HCT116 (cell line): ENCODE results near the gene HDAC8. TPM values are rescaled to one million over a fixed set of nuclear protein-coding genes. Genes with fewer than 3 reads are reported as not detected.

Experiments
- ATAC-seq: fragments of 200-7000 bp; cut with Tn5 transposase; 2 replicates; pipeline ENCODE4 v1.9.1; 2020; ENCODE audit warnings: mild to moderate bottlenecking, moderate library complexity
- BruUV-seq: library from RNA; stranded (reverse); fragments of 400-500 nt; replicated peaks from 2 replicates; lab custom pipeline; 2021; lab: Mats Ljungman, UMichigan
- CTCF ChIA-PET: fragments of 300-600 bp; sonication (Branson Sonifier 250); formaldehyde crosslinking; loops from one replicate; lab custom pipeline; 2021; ENCODE audit warnings: antibody characterized with exemption; lab: Charles Lee
- POLR2A ChIA-PET: fragments of 300-600, 350-600 bp; sonication (Branson Sonifier 250); formaldehyde crosslinking; loops from one replicate; lab custom pipeline; 2021; ENCODE audit warnings: antibody characterized with exemption; lab: Charles Lee
- RAD21 ChIA-PET, 2 experiments: fragments of 300-600 bp; sonication (Branson Sonifier 250); formaldehyde crosslinking; loops; one replicate each; lab custom pipeline; 2023; ENCODE audit warnings: low total read pairs in 2 of 2; ENCODE audit not compliant: uncharacterized antibody in 2 of 2, unreplicated experiment in 2 of 2, low non-redundant PET in 1 of 2; lab: Charles Lee
- DNase-seq: peaks from one replicate; pipeline ENCODE4 v3.0.0-alpha.2; 2010; ENCODE audit warnings: low read depth, low spot score
- H2AFZ ChIP-seq: fragments of 200-600 bp; shearing (Covaris generic), sonication (generic); 2 replicates; pipeline ENCODE4 v1.6.1; 2017; ENCODE audit warnings: low read depth, mixed run types, mixed read lengths, antibody characterized with exemption, low read length; ENCODE audit not compliant: poor library complexity, severe bottlenecking
- H3K27ac ChIP-seq: 2 replicates; pipeline ENCODE4 v1.5.1; 2012; ENCODE audit warnings: low read depth, low read length
- H3K27me3 ChIP-seq: fragments of 200-600 bp; sonication (generic); 2 replicates; pipeline ENCODE4 v1.6.1; 2016; ENCODE audit warnings: mixed run types, low read length, mixed read lengths; ENCODE audit not compliant: insufficient read depth
- H3K36me3 ChIP-seq, 2 experiments: fragments of 200-500 bp in 1 of 2; fragments of 200-600 bp in 1 of 2; sonication (Bioruptor generic) in 1 of 2; sonication (generic) in 1 of 2; 2 replicates each; pipeline versions ENCODE4 v1.5.1 to v1.6.1; 2014 to 2016; ENCODE audit warnings: low read length in 2 of 2, inconsistent platforms in 1 of 2, mixed read lengths in 1 of 2, mixed run types in 1 of 2; ENCODE audit not compliant: insufficient read depth in 2 of 2, control insufficient read depth in 1 of 2
- H3K4me1 ChIP-seq, 2 experiments: fragments of 200-600 bp in 1 of 2; sonication (generic) in 1 of 2; 2 replicates each; pipeline versions ENCODE4 v1.5.1 to v1.6.1; 2012 to 2017; ENCODE audit warnings: low read length in 2 of 2, inconsistent platforms in 1 of 2, mild to moderate bottlenecking in 1 of 2, mixed read lengths in 1 of 2, mixed run types in 1 of 2, moderate library complexity in 1 of 2; ENCODE audit not compliant: insufficient read depth in 2 of 2, control insufficient read depth in 1 of 2
- H3K4me2 ChIP-seq: fragments of 200-600 bp; sonication (generic); 2 replicates; pipeline ENCODE4 v1.6.1; 2017; ENCODE audit warnings: mixed run types, low read length, mixed read lengths
- H3K4me3 ChIP-seq, 2 experiments: fragments of 200-600 bp in 1 of 2; sonication (generic) in 1 of 2; replicated peaks in 1 of 2; 2 replicates each; pipeline ENCODE4 v1.5.1; 2011 to 2016; ENCODE audit warnings: low read length in 2 of 2, control low read depth in 1 of 2, low read depth in 1 of 2, mild to moderate bottlenecking in 1 of 2, mixed read lengths in 1 of 2, mixed run types in 1 of 2
- H3K79me2 ChIP-seq: fragments of 200-600 bp; sonication (generic); 2 replicates; pipeline ENCODE4 v1.6.1; 2017; ENCODE audit warnings: mild to moderate bottlenecking, mixed run types, low read length, moderate library complexity, mixed read lengths; ENCODE audit not compliant: insufficient read depth
- H3K9ac ChIP-seq: fragments of 200-600 bp; sonication (generic); 2 replicates; pipeline ENCODE4 v1.6.1; 2016; ENCODE audit warnings: low read length, mixed read lengths
- H3K9me2 ChIP-seq: fragments of 200-600 bp; sonication (generic), shearing (Covaris generic); 2 replicates; pipeline ENCODE4 v1.6.1; 2017; ENCODE audit warnings: mixed run types, mild to moderate bottlenecking, moderate library complexity; ENCODE audit not compliant: insufficient read depth
- H3K9me3 ChIP-seq, 2 experiments: fragments of 200-500 bp in 1 of 2; fragments of 200-600 bp in 1 of 2; sonication (Bioruptor generic) in 1 of 2; sonication (generic) in 1 of 2; 2 replicates each; pipeline ENCODE4 v1.6.1; 2014 to 2017; ENCODE audit warnings: low read length in 2 of 2, mixed read lengths in 2 of 2, inconsistent platforms in 1 of 2, low read depth in 1 of 2, mild to moderate bottlenecking in 1 of 2, mixed run types in 1 of 2, moderate library complexity in 1 of 2; ENCODE audit not compliant: control insufficient read depth in 1 of 2, insufficient read depth in 1 of 2
- H4K20me1 ChIP-seq: fragments of 200-600 bp; sonication (generic), shearing (Covaris generic); 2 replicates; pipeline ENCODE4 v1.6.1; 2017; ENCODE audit warnings: mixed run types, mild to moderate bottlenecking, moderate library complexity; ENCODE audit not compliant: insufficient read depth
- CEBPB ChIP-seq: IDR thresholded peaks from 2 replicates; pipeline ENCODE4 v1.6.1; 2012; ENCODE audit warnings: low read depth
- ELF1 ChIP-seq: IDR thresholded peaks from 2 replicates; pipeline ENCODE4 v1.6.1; 2012; ENCODE audit warnings: low read depth, borderline replicate concordance
- EZH2 ChIP-seq: fragments of 200-600 bp; sonication (generic); IDR thresholded peaks from 2 replicates; pipeline ENCODE4 v1.6.1; 2017; ENCODE audit warnings: antibody characterized with exemption, mixed run types
- JUND ChIP-seq: IDR thresholded peaks from 2 replicates; pipeline ENCODE4 v1.6.1; 2012
- MAX ChIP-seq: IDR thresholded peaks from 2 replicates; pipeline ENCODE4 v1.6.1; 2012
- RAD21 ChIP-seq: IDR thresholded peaks from 2 replicates; pipeline ENCODE4 v1.6.1; 2012; ENCODE audit warnings: low read depth, mild to moderate bottlenecking
- SIN3A ChIP-seq: IDR thresholded peaks from 2 replicates; pipeline ENCODE4 v1.6.1; 2012; ENCODE audit warnings: low read depth
- SRF ChIP-seq: IDR thresholded peaks from 2 replicates; pipeline ENCODE4 v1.6.1; 2012; ENCODE audit warnings: low read depth
- YY1 ChIP-seq: IDR thresholded peaks from 2 replicates; pipeline ENCODE4 v1.6.1; 2011; ENCODE audit warnings: low read length, low read depth, moderate library complexity, mild to moderate bottlenecking; ENCODE audit not compliant: insufficient replicate concordance; ENCODE audit errors: extremely low read depth
- ZFX ChIP-seq: fragments of 450-650 bp; IDR thresholded peaks from 2 replicates; pipeline ENCODE4 v1.6.1; 2017
- ZNF274 ChIP-seq: fragments of 200-500 bp; sonication (Bioruptor generic); IDR thresholded peaks from 2 replicates; pipeline ENCODE4 v1.6.1; 2014; ENCODE audit warnings: mild to moderate bottlenecking, low read depth, low read length, inconsistent platforms
- intact Hi-C: fragments of 100-400 bp; cut with micrococcal nuclease; formaldehyde crosslinking; loops from 2 replicates; pipeline ENCODE4 v1.10.0; 2022
- total RNA-seq: library from RNA; stranded (reverse); gene quantifications from one replicate; pipeline ENCODE4 v1.2.1, GENCODE V29; 2021; ENCODE audit not compliant: unreplicated experiment
- TF ChIP-seq, protein P1 (sequence below): IDR thresholded peaks from 2 replicates; pipeline ENCODE4 v1.6.1; 2011; ENCODE audit warnings: mild to moderate bottlenecking, low read length, moderate library complexity; ENCODE audit not compliant: insufficient replicate concordance; ENCODE audit errors: extremely low read depth
- TF ChIP-seq, protein P2 (sequence below), 3 experiments: fragments of 200-600 bp in 1 of 3; sonication (generic) in 1 of 3; IDR thresholded peaks in 2 of 3; conservative IDR thresholded peaks in 1 of 3; 2 replicates each; pipeline ENCODE4 v1.5.1; 2012 to 2017; ENCODE audit warnings: low read depth in 2 of 3, low read length in 2 of 3, antibody characterized with exemption in 1 of 3, borderline replicate concordance in 1 of 3, control low read depth in 1 of 3, mild to moderate bottlenecking in 1 of 3, mixed read lengths in 1 of 3, mixed run types in 1 of 3, moderate library complexity in 1 of 3; ENCODE audit not compliant: insufficient read depth in 1 of 3

HDAC8 gene
- total RNA-seq, 1 experiment from 2014 or later: 24.1 TPM

DNA sequence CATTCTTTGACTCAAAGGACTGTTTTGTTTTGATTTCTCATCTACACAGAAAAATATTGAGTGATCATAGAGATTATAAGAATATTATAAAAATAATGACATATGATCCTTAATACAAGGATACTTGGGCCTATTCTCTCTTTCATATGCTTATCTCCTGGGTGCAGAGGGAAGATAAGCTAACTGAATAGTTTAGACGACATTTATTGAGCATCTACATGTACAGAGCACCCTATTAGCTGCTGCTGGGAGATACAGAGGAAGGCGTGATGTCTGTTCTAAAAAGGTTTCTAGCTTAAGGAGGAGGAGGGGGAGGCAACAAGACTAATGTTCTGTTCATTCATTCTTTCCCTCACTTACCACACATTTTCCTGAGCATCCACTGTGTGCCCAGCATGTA lies 106.8 kb downstream of the HDAC8 start:
- Histone ChIP-seq H3K9me3 (no peaks in the 10 kb centered on the region), H3K9me2 (no peaks in the 10 kb centered on the region), H3K27ac (no peak overlapping the region), H3K9ac (no peak overlapping the region), H4K20me1 (no peaks in the 10 kb centered on the region), H3K4me2 (no peak overlapping the region), H3K79me2 (no peaks in the 10 kb centered on the region), H3K4me3 (no peak overlapping the region), H3K36me3 (no peaks in the 10 kb centered on the region; a peak in 1 of 4 replicates), H3K27me3 (no peaks in the 10 kb centered on the region), H3K4me1 (no peaks in the 10 kb centered on the region), H2AFZ (no peak overlapping the region)
- no TSS peak for BruUV-seq
- no peak for TF ChIP-seq ZNF274
- no peak for TF ChIP-seq YY1
- TF ChIP-seq ZFX: no peak
- DNase-seq (no peak), ATAC-seq (no peak)
- intact Hi-C loops: no loop called here
- RAD21 ChIA-PET: no interaction called here
- CTCF ChIA-PET: no interaction called here
- POLR2A ChIA-PET: no interaction called here

DNA sequence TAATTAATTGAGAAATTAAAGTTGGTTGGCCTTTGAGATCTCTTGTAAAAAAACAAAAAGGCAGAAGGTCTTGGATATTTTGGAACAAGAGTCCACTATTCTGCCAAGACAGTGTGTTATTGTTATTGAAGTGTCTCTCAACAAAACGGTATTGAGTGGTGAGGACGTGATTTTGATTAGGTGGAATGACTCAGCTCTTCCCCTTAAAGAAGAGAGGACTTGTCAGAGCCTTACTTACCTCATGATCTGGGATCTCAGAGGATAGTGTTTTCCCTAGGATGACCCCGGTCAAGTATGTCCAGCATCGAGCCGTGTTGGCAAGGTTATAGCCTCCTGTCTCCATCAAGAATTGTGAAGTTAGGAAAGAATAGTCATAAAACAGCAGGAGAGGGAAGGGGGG lies 110.9 kb downstream of the HDAC8 start:
- H3K9me2 ChIP-seq: no peaks in the 10 kb centered on the region
- intact Hi-C loops: no loop called here

More for the DNA sequence above, 110.9 kb downstream of the HDAC8 start:
- ATAC-seq: no peak
- Histone ChIP-seq H4K20me1 (no peaks in the 10 kb centered on the region), H3K36me3 (no peaks in the 10 kb centered on the region; a peak in 1 of 4 replicates), H3K4me3 (no peak overlapping the region), H3K79me2 (no peaks in the 10 kb centered on the region), H3K9ac (no peak overlapping the region), H3K4me2 (no peak overlapping the region), H2AFZ (no peak overlapping the region), H3K9me3 (no peaks in the 10 kb centered on the region), H3K27ac (no peak overlapping the region), H3K27me3 (no peaks in the 10 kb centered on the region), H3K4me1 (no peaks in the 10 kb centered on the region)
- TF ChIP-seq, protein P1, sequence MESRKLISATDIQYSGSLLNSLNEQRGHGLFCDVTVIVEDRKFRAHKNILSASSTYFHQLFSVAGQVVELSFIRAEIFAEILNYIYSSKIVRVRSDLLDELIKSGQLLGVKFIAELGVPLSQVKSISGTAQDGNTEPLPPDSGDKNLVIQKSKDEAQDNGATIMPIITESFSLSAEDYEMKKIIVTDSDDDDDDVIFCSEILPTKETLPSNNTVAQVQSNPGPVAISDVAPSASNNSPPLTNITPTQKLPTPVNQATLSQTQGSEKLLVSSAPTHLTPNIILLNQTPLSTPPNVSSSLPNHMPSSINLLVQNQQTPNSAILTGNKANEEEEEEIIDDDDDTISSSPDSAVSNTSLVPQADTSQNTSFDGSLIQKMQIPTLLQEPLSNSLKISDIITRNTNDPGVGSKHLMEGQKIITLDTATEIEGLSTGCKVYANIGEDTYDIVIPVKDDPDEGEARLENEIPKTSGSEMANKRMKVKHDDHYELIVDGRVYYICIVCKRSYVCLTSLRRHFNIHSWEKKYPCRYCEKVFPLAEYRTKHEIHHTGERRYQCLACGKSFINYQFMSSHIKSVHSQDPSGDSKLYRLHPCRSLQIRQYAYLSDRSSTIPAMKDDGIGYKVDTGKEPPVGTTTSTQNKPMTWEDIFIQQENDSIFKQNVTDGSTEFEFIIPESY: no peak
- TF ChIP-seq YY1 (no peak), EZH2 (no peak), CEBPB (no peak), JUND (no peak), SRF (no peak), ELF1 (no peak), SIN3A (no peak), RAD21 (no peak), MAX (no peak)
- TF ChIP-seq, protein P2, sequence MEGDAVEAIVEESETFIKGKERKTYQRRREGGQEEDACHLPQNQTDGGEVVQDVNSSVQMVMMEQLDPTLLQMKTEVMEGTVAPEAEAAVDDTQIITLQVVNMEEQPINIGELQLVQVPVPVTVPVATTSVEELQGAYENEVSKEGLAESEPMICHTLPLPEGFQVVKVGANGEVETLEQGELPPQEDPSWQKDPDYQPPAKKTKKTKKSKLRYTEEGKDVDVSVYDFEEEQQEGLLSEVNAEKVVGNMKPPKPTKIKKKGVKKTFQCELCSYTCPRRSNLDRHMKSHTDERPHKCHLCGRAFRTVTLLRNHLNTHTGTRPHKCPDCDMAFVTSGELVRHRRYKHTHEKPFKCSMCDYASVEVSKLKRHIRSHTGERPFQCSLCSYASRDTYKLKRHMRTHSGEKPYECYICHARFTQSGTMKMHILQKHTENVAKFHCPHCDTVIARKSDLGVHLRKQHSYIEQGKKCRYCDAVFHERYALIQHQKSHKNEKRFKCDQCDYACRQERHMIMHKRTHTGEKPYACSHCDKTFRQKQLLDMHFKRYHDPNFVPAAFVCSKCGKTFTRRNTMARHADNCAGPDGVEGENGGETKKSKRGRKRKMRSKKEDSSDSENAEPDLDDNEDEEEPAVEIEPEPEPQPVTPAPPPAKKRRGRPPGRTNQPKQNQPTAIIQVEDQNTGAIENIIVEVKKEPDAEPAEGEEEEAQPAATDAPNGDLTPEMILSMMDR (IDR thresholded peaks at IDR 0.05 in 2 of 3, conservative IDR thresholded peaks at IDR 0.05 in 1 of 3; ENCODE audit: borderline replicate concordance in 1 of 3, insufficient read depth in 1 of 3, low read depth in 2 of 3, low read length in 2 of 3): no peak
- DNase-seq: no peak
- CTCF ChIA-PET: no interaction called here
- RAD21 ChIA-PET: no interaction called here
- BruUV-seq: no TSS peak
- POLR2A ChIA-PET: no interaction called here
